GM12878 (cell line): Measurements from ENCODE around the gene CRB3. TPM values are rescaled to one million over a fixed set of nuclear protein-coding genes. Genes with fewer than 3 reads are reported as not detected.

Experiments used
- ATAC-seq: fragments of 200-7000 bp; cut with Tn5 transposase; 3 replicates; pipeline ENCODE4 v1.9.1; 2020; ENCODE audit warnings: mild to moderate bottlenecking, moderate library complexity
- BruUV-seq: library from RNA; stranded (reverse); fragments of 400-500 nt; replicated peaks from 2 replicates; lab custom pipeline; 2021; lab: Mats Ljungman, UMichigan
- CTCF ChIA-PET: fragments of 300-600 bp; sonication (Branson Sonifier 250); formaldehyde crosslinking; extraction: SDS; loops from one replicate; lab custom pipeline; 2021; ENCODE audit warnings: inconsistent platforms; lab: Yijun Ruan, JAX
- POLR2A ChIA-PET: fragments of 350-600 bp; formaldehyde crosslinking; extraction: SDS; loops from one replicate; lab custom pipeline; 2021; ENCODE audit warnings: inconsistent platforms; lab: Charles Lee
- RAD21 ChIA-PET: fragments of 300-600 bp; sonication (Branson Sonifier 250); formaldehyde crosslinking; loops from one replicate; lab custom pipeline; 2023; ENCODE audit warnings: antibody characterized with exemption; ENCODE audit not compliant: unreplicated experiment; lab: Charles Lee
- SMC1A ChIA-PET: fragments of 300-600 bp; sonication (Branson Sonifier 250); formaldehyde crosslinking; loops from one replicate; lab custom pipeline; 2023; ENCODE audit not compliant: unreplicated experiment, uncharacterized antibody; lab: Charles Lee
- DNase-seq: peaks from one replicate; pipeline ENCODE4 v3.0.0-alpha.2; 2011; ENCODE audit warnings: low read depth, low spot score
- FAIRE-seq: peaks from 3 replicates; lab custom pipeline; 2011; peaks lifted over from hg19 to GRCh38; lab: Jason Lieb, UNC
- H2AFZ ChIP-seq: 2 replicates; pipeline ENCODE4 v1.6.0; 2011; ENCODE audit warnings: low read depth, low read length, control low read depth; ENCODE audit not compliant: control insufficient read depth
- H3K27ac ChIP-seq: 2 replicates; pipeline ENCODE4 v1.5.1; 2011; ENCODE audit warnings: control low read depth; ENCODE audit not compliant: control insufficient read depth, insufficient read depth
- H3K27me3 ChIP-seq, 2 experiments: replicated peaks in 1 of 2; 2 replicates each; pipeline versions ENCODE4 v1.6.0 to v1.6.1; 2011; ENCODE audit warnings: low read length in 1 of 2; ENCODE audit not compliant: control insufficient read depth in 2 of 2, insufficient read depth in 2 of 2
- H3K36me3 ChIP-seq, 2 experiments: 2 replicates each; pipeline ENCODE4 v1.5.1; 2011; ENCODE audit warnings: low read length in 1 of 2; ENCODE audit not compliant: control insufficient read depth in 2 of 2, insufficient read depth in 2 of 2
- H3K4me1 ChIP-seq: 2 replicates; pipeline ENCODE4 v1.6.1; 2011; ENCODE audit warnings: mild to moderate bottlenecking, low read length, moderate library complexity, mixed read lengths; ENCODE audit not compliant: control insufficient read depth, insufficient read depth
- H3K4me2 ChIP-seq: 2 replicates; pipeline ENCODE4 v1.6.0; 2011; ENCODE audit warnings: control low read depth; ENCODE audit not compliant: control insufficient read depth, insufficient read depth
- H3K4me3 ChIP-seq: fragments of 200-600 bp; sonication (generic); 2 replicates; pipeline ENCODE4 v1.5.1; 2016
- H3K79me2 ChIP-seq: 2 replicates; pipeline ENCODE4 v1.6.0; 2011; ENCODE audit warnings: low read length; ENCODE audit not compliant: control insufficient read depth, insufficient read depth
- H3K9ac ChIP-seq: 2 replicates; pipeline ENCODE4 v1.8.0; 2011; ENCODE audit warnings: low read length, control low read depth, mixed read lengths; ENCODE audit not compliant: control insufficient read depth, insufficient read depth
- H3K9me3 ChIP-seq: replicated peaks from 3 replicates; pipeline ENCODE4 v1.5.1; 2011; ENCODE audit warnings: mild to moderate bottlenecking, low read length; ENCODE audit not compliant: control insufficient read depth, insufficient read depth
- H4K20me1 ChIP-seq: 2 replicates; pipeline ENCODE4 v1.6.0; 2011; ENCODE audit not compliant: control insufficient read depth, insufficient read depth
- ASH2L ChIP-seq: fragments of 300-600, 200-600 bp; sonication (generic); IDR thresholded peaks from 2 replicates; pipeline ENCODE4 v1.6.1; 2017; ENCODE audit warnings: low read depth, mild to moderate bottlenecking, borderline replicate concordance
- BRCA1 ChIP-seq: IDR thresholded peaks from 2 replicates; pipeline ENCODE4 v1.6.1; 2011; ENCODE audit warnings: low read depth, low read length, improper control_type of control experiment
- CHD2 ChIP-seq: IDR thresholded peaks from 2 replicates; pipeline ENCODE4 v1.6.1; 2011; ENCODE audit warnings: low read depth, low read length, improper control_type of control experiment, borderline replicate concordance
- FOXK2 ChIP-seq: fragments of 450-650 bp; IDR thresholded peaks from 2 replicates; pipeline ENCODE4 v1.6.1; 2017; ENCODE audit warnings: mild to moderate bottlenecking, moderate library complexity
- FOXM1 ChIP-seq: IDR thresholded peaks from 2 replicates; pipeline ENCODE4 v1.6.1; 2012; ENCODE audit warnings: low read depth, mild to moderate bottlenecking, inconsistent platforms, low read length, moderate library complexity
- HDAC6 ChIP-seq: fragments of 200-600 bp; sonication (generic); IDR thresholded peaks from one replicate; pipeline ENCODE4 v1.8.0; 2017; ENCODE audit warnings: antibody characterized with exemption; ENCODE audit not compliant: unreplicated experiment
- HDGF ChIP-seq: fragments of 450-650 bp; IDR thresholded peaks from 2 replicates; pipeline ENCODE4 v1.6.1; 2016; ENCODE audit warnings: antibody characterized with exemption
- MLLT1 ChIP-seq: fragments of 450-650 bp; IDR thresholded peaks from 2 replicates; pipeline ENCODE4 v1.6.1; 2016; ENCODE audit warnings: mild to moderate bottlenecking
- MTA2 ChIP-seq: fragments of 450-650 bp; IDR thresholded peaks from 2 replicates; pipeline ENCODE4 v1.6.1; 2016; ENCODE audit warnings: low read depth, mild to moderate bottlenecking, moderate library complexity
- MYC ChIP-seq: IDR thresholded peaks from 2 replicates; pipeline ENCODE4 v1.6.1; 2011; ENCODE audit warnings: mild to moderate bottlenecking, low read length, moderate library complexity, inconsistent platforms; ENCODE audit not compliant: insufficient read depth, insufficient replicate concordance, insufficient read length, severe bottlenecking
- PAX8 ChIP-seq: fragments of 450-650 bp; IDR thresholded peaks from 2 replicates; pipeline ENCODE4 v1.6.1; 2017; ENCODE audit warnings: mild to moderate bottlenecking, moderate library complexity
- PRDM15 ChIP-seq: fragments of 450-650 bp; formaldehyde crosslinking; IDR thresholded peaks from 2 replicates; pipeline ENCODE4 v1.4.0; 2020; ENCODE audit warnings: mild to moderate bottlenecking, moderate library complexity
- RAD51 ChIP-seq: fragments of 450-650 bp; IDR thresholded peaks from 2 replicates; pipeline ENCODE4 v1.6.1; 2016; ENCODE audit warnings: moderate library complexity, mild to moderate bottlenecking, inconsistent platforms
- SPI1 ChIP-seq: IDR thresholded peaks from 2 replicates; pipeline ENCODE4 v1.6.1; 2011; ENCODE audit warnings: low read depth, mild to moderate bottlenecking, low read length, moderate library complexity, borderline replicate concordance; ENCODE audit not compliant: insufficient read depth
- WRNIP1 ChIP-seq: IDR thresholded peaks from 2 replicates; pipeline ENCODE4 v1.6.1; 2011; ENCODE audit warnings: low read depth, low read length, improper control_type of control experiment, borderline replicate concordance
- ZNF384 ChIP-seq: IDR thresholded peaks from 2 replicates; pipeline ENCODE4 v1.6.1; 2012; ENCODE audit warnings: low read depth, mild to moderate bottlenecking, low read length, improper control_type of control experiment, borderline replicate concordance
- ZSCAN29 ChIP-seq: fragments of 450-650 bp; IDR thresholded peaks from 2 replicates; pipeline ENCODE4 v1.6.1; 2017; ENCODE audit warnings: mild to moderate bottlenecking, moderate library complexity
- WGBS: methylation state at CpG from one replicate; pipeline ENCODE4 v1.1.6; 2016; ENCODE audit warnings: low lambda C conversion rate; ENCODE audit not compliant: insufficient replicate concordance, insufficient coverage; ENCODE audit errors: missing lambda C conversion rate; 5-methylcytosine and 5-hydroxymethylcytosine counted together
- in situ Hi-C: fragments of 300-500 bp; cut with MboI; formaldehyde crosslinking; loops from 9 replicates; pipeline ENCODE4 v1.14.3; 2018; ENCODE audit warnings: mixed read lengths
- intact Hi-C: fragments of 100-400 bp; cut with micrococcal nuclease; formaldehyde crosslinking; loops from one replicate; pipeline ENCODE4 v1.14.2; 2022; ENCODE audit not compliant: unreplicated experiment
- polyA plus RNA-seq, 11 experiments: library from polyadenylated mRNA; depleted of rRNA in 4 of 11; unstranded in 6 of 11; stranded (reverse) in 5 of 11; fragments of >200 nt; fragmentation: Nextera tagmentation in 4 of 11; fragmentation: Illumina TruSeq in 1 of 11; extraction: Ambion mirVana in 4 of 11; extraction: Trizol in 1 of 11; gene quantifications; 1 replicate in 1 of 11; 2 replicates in 10 of 11; pipeline versions ENCODE4 v1.2.1 to v1.2.3, GENCODE V29; 2011 to 2016; ENCODE audit warnings: inconsistent platforms in 2 of 11, missing spikeins in 2 of 11, low read depth in 1 of 11
- total RNA-seq, 4 experiments: library from RNA; depleted of rRNA in 3 of 4; stranded (reverse); fragments of >200 nt in 3 of 4; fragmentation: Illumina TruSeq in 1 of 4; extraction: Trizol in 1 of 4; gene quantifications; 2 replicates each; pipeline versions ENCODE4 v1.2.1 to v1.2.3, GENCODE V29; 2013 to 2021

Gene CRB3
- total and polyA plus RNA-seq, 10 of the 15 experiments (the other 5 are each of a cell fraction or from before 2014, with no cell fraction given) = 0.11 to 1.9 (median 0.98) TPM; not detected in 1

- RAD21 ChIA-PET = no interaction called here
- Histone ChIP-seq H3K4me3 (no peak overlapping the region), H4K20me1 (no peaks in the 10 kb centered on the region), H3K9ac (no peak overlapping the region), H3K9me3 (no peaks in the 10 kb centered on the region), H3K4me1 (peaks cover 13% of the 10 kb centered on the region), H3K36me3 (no peaks in the 10 kb centered on the region), H3K27me3 (no peaks in the 10 kb centered on the region), H3K27ac (no peak overlapping the region), H2AFZ (no peak overlapping the region), H3K4me2 (no peak overlapping the region), H3K79me2 (peaks cover 16% of the 10 kb centered on the region)
- in situ Hi-C loops = no loop called here
- no TSS peak for BruUV-seq
- no peak for ATAC-seq
- intact Hi-C loops = no loop called here
- WGBS = 86% methylated on average over 8 of the region's 8 CpGs
- CTCF ChIA-PET = interaction anchor here (1.4 kb wide), 1 partner anchor 15 kb away, joined by 3 read pairs; no protein-coding TSS in a partner anchor
- SMC1A ChIA-PET = no interaction called here
- FAIRE-seq = no peak
- POLR2A ChIA-PET = interaction anchor here (0.6 kb wide), 1 partner anchor 60 kb away, joined by 3 read pairs; no protein-coding TSS in a partner anchor
- no peak for DNase-seq
- TF ChIP-seq SPI1 = no peak
- no peak for TF ChIP-seq CHD2
- TF ChIP-seq FOXM1 = no peak
- TF ChIP-seq PRDM15 (CRISPR knock-in tag) = no peak
- no peak for TF ChIP-seq ZSCAN29
- TF ChIP-seq ASH2L = no peak
- TF ChIP-seq MYC = no peak
- no peak for TF ChIP-seq MLLT1
- no peak for TF ChIP-seq PAX8
- TF ChIP-seq HDAC6 = no peak
- no peak for TF ChIP-seq FOXK2
- no peak for TF ChIP-seq BRCA1
- TF ChIP-seq HDGF = no peak
- no peak for TF ChIP-seq MTA2
- no peak for TF ChIP-seq ZNF384
- no peak for TF ChIP-seq RAD51
- no peak for TF ChIP-seq WRNIP1
Observed at GRCh38 chr19:6484230-6484629, 20.2 kb downstream of the CRB3 start.
